HepG2 (cell line): ENCODE results near the gene ADI1. TPM values are rescaled to one million over a fixed set of nuclear protein-coding genes. Genes with fewer than 3 reads are reported as not detected.
A peak's percentile ranks its signal among the peaks of the same experiment; 100 is the strongest.

Experiments
- AHDC1 ChIP-seq: sonication (generic); formaldehyde crosslinking; IDR thresholded peaks from 2 replicates; pipeline ENCODE4 v1.5.1; 2020; ENCODE audit warnings: mild to moderate bottlenecking, missing genetic modification reagents, borderline replicate concordance
- KLF6 ChIP-seq: IDR thresholded peaks from 2 replicates; pipeline ENCODE4 v1.8.0; 2016; ENCODE audit warnings: missing biosample characterization, missing genetic modification reagents
- MZF1 ChIP-seq: sonication (generic); formaldehyde crosslinking; IDR thresholded peaks from 2 replicates; pipeline ENCODE4 v1.8.1; 2023; ENCODE audit warnings: mild to moderate bottlenecking, missing genetic modification reagents, borderline replicate concordance
- PRPF4 ChIP-seq: fragments of 200-400 bp; formaldehyde crosslinking; IDR thresholded peaks from 2 replicates; pipeline ENCODE4 v1.6.1; 2016; ENCODE audit warnings: low read length, low read depth; ENCODE audit not compliant: poor library complexity, severe bottlenecking
- RFX5 ChIP-seq: IDR thresholded peaks from 2 replicates; pipeline ENCODE4 v1.6.1; 2011; ENCODE audit warnings: low read depth, low read length, improper control_type of control experiment
- SAFB2 ChIP-seq: sonication (generic); formaldehyde crosslinking; IDR thresholded peaks from 2 replicates; pipeline ENCODE4 v1.5.1; 2020; ENCODE audit warnings: missing genetic modification reagents, low read depth, mild to moderate bottlenecking, borderline replicate concordance
- TEAD2 ChIP-seq: sonication (generic); formaldehyde crosslinking; IDR thresholded peaks from 2 replicates; pipeline ENCODE4 v1.9.0; 2021; ENCODE audit warnings: missing genetic modification reagents
- YY1 ChIP-seq: IDR thresholded peaks from 2 replicates; pipeline ENCODE4 v1.6.1; 2011; ENCODE audit warnings: low read length, low read depth, moderate library complexity, mild to moderate bottlenecking; ENCODE audit not compliant: insufficient read depth, insufficient replicate concordance
- ZBTB7B ChIP-seq: sonication (generic); formaldehyde crosslinking; IDR thresholded peaks from 2 replicates; pipeline ENCODE4 v1.4.0; 2020; ENCODE audit warnings: missing genetic modification reagents
- ZNF24 ChIP-seq: fragments of 450-650 bp; IDR thresholded peaks from 2 replicates; pipeline ENCODE4 v1.6.1; 2017; ENCODE audit warnings: antibody characterized with exemption, mild to moderate bottlenecking
- ZNF260 ChIP-seq: sonication (generic); formaldehyde crosslinking; IDR thresholded peaks from 2 replicates; pipeline ENCODE4 v1.4.0; 2020; ENCODE audit warnings: missing genetic modification reagents, low read depth, mild to moderate bottlenecking, borderline replicate concordance
- ZNF484 ChIP-seq: sonication (generic); formaldehyde crosslinking; IDR thresholded peaks from 2 replicates; pipeline ENCODE4 v1.5.1; 2020; ENCODE audit warnings: mild to moderate bottlenecking, low read depth, missing genetic modification reagents, borderline replicate concordance
- ZNF547 ChIP-seq: sonication (generic); formaldehyde crosslinking; IDR thresholded peaks from 2 replicates; pipeline ENCODE4 v1.5.1; 2020; ENCODE audit warnings: mild to moderate bottlenecking, missing genetic modification reagents
- ZNF816 ChIP-seq: sonication (generic); formaldehyde crosslinking; IDR thresholded peaks from 2 replicates; pipeline ENCODE4 v1.8.0; 2022; ENCODE audit warnings: missing genetic modification reagents, mild to moderate bottlenecking, borderline replicate concordance
- polyA plus RNA-seq, 8 experiments: library from polyadenylated mRNA; depleted of rRNA in 3 of 8; stranded (reverse) in 7 of 8; unstranded in 1 of 8; fragments of >200 nt; fragmentation: Illumina TruSeq in 4 of 8; extraction: Trizol in 4 of 8; gene quantifications; 2 replicates each; pipeline versions ENCODE4 v1.2.1 to v1.2.3, GENCODE V29; 2011 to 2016; ENCODE audit warnings: low read depth in 4 of 8, missing spikeins in 1 of 8, mixed read lengths in 1 of 8; ENCODE audit not compliant: insufficient read depth in 1 of 8
- total RNA-seq, 5 experiments: library from RNA; depleted of rRNA; stranded (reverse); fragments of >200 nt; fragmentation: Illumina TruSeq; extraction: Trizol; gene quantifications; 2 replicates each; pipeline ENCODE4 v1.2.3, GENCODE V29; 2016; ENCODE audit warnings: low read depth in 1 of 5
- TF ChIP-seq, protein P1 (sequence below): sonication (generic); formaldehyde crosslinking; IDR thresholded peaks from 2 replicates; pipeline ENCODE4 v1.5.0; 2020; ENCODE audit warnings: missing genetic modification reagents
- TF ChIP-seq, protein P2 (sequence below): sonication (generic); formaldehyde crosslinking; IDR thresholded peaks from 2 replicates; pipeline ENCODE4 v1.4.0; 2020; ENCODE audit warnings: missing genetic modification reagents
- TF ChIP-seq, protein P3 (sequence below): sonication (generic); formaldehyde crosslinking; IDR thresholded peaks from 2 replicates; pipeline ENCODE4 v1.4.0; 2020; ENCODE audit warnings: missing genetic modification reagents
- TF ChIP-seq, protein P4 (sequence below): sonication (generic); formaldehyde crosslinking; IDR thresholded peaks from 2 replicates; pipeline ENCODE4 v1.8.0; 2022; ENCODE audit warnings: missing genetic modification reagents, mild to moderate bottlenecking, moderate library complexity, borderline replicate concordance

Gene ADI1
- total and polyA plus RNA-seq, 2 of the 13 experiments (the other 11 are each of a cell fraction or from before 2014, with no cell fraction given): 28.7 to 123 TPM

- TF ChIP-seq AHDC1 (CRISPR knock-in tag) (no peak), PRPF4 (no peak), ZNF24 (no peak), SAFB2 (no peak), ZNF484 (CRISPR knock-in tag) (no peak), KLF6 (no peak), YY1 (no peak), ZNF816 (CRISPR knock-in tag) (peak; percentile 65; the same call in 1 of the 2 replicates), TEAD2 (CRISPR knock-in tag) (no peak), RFX5 (no peak), ZNF260 (no peak), ZBTB7B (CRISPR knock-in tag) (no peak), ZNF547 (CRISPR knock-in tag) (no peak; the same call in 1 of the 2 replicates), MZF1 (CRISPR knock-in tag) (no peak)
- TF ChIP-seq, protein P1, sequence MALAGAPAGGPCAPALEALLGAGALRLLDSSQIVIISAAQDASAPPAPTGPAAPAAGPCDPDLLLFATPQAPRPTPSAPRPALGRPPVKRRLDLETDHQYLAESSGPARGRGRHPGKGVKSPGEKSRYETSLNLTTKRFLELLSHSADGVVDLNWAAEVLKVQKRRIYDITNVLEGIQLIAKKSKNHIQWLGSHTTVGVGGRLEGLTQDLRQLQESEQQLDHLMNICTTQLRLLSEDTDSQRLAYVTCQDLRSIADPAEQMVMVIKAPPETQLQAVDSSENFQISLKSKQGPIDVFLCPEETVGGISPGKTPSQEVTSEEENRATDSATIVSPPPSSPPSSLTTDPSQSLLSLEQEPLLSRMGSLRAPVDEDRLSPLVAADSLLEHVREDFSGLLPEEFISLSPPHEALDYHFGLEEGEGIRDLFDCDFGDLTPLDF (CRISPR knock-in tag): no peak
- TF ChIP-seq, protein P2, sequence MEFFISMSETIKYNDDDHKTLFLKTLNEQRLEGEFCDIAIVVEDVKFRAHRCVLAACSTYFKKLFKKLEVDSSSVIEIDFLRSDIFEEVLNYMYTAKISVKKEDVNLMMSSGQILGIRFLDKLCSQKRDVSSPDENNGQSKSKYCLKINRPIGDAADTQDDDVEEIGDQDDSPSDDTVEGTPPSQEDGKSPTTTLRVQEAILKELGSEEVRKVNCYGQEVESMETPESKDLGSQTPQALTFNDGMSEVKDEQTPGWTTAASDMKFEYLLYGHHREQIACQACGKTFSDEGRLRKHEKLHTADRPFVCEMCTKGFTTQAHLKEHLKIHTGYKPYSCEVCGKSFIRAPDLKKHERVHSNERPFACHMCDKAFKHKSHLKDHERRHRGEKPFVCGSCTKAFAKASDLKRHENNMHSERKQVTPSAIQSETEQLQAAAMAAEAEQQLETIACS: no peak
- TF ChIP-seq, protein P3, sequence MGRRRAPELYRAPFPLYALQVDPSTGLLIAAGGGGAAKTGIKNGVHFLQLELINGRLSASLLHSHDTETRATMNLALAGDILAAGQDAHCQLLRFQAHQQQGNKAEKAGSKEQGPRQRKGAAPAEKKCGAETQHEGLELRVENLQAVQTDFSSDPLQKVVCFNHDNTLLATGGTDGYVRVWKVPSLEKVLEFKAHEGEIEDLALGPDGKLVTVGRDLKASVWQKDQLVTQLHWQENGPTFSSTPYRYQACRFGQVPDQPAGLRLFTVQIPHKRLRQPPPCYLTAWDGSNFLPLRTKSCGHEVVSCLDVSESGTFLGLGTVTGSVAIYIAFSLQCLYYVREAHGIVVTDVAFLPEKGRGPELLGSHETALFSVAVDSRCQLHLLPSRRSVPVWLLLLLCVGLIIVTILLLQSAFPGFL: no peak
- TF ChIP-seq, protein P4, sequence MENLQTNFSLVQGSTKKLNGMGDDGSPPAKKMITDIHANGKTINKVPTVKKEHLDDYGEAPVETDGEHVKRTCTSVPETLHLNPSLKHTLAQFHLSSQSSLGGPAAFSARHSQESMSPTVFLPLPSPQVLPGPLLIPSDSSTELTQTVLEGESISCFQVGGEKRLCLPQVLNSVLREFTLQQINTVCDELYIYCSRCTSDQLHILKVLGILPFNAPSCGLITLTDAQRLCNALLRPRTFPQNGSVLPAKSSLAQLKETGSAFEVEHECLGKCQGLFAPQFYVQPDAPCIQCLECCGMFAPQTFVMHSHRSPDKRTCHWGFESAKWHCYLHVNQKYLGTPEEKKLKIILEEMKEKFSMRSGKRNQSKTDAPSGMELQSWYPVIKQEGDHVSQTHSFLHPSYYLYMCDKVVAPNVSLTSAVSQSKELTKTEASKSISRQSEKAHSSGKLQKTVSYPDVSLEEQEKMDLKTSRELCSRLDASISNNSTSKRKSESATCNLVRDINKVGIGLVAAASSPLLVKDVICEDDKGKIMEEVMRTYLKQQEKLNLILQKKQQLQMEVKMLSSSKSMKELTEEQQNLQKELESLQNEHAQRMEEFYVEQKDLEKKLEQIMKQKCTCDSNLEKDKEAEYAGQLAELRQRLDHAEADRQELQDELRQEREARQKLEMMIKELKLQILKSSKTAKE (CRISPR knock-in tag): no peak
Observed at GRCh38 chr2:3517948-3518495, 1.3 kb downstream of the ADI1 start (continued).
